CD14-positive monocyte (primary cell): ENCODE measurements around the gene ACVRL1. TPM values are rescaled to one million over a fixed set of nuclear protein-coding genes. Genes with fewer than 3 reads are reported as not detected.
A peak's percentile ranks its signal among the peaks of the same experiment; 100 is the strongest.

Experiments used
- DNase-seq, 3 donors: peaks; one replicate each; pipeline ENCODE4 v3.0.0-alpha.2; 2011 to 2022
- H2AFZ ChIP-seq: 2 replicates; pipeline ENCODE4 v1.6.0; 2012; ENCODE audit warnings: mild to moderate bottlenecking, low read depth, low read length, inconsistent platforms; ENCODE audit not compliant: insufficient read depth, poor library complexity, severe bottlenecking
- H3K27ac ChIP-seq, 2 donors: 1 replicate in 1 of 2; 2 replicates in 1 of 2; pipeline ENCODE4 v1.5.1; 2012 to 2013; ENCODE audit warnings: low read length in 2 of 2, control low read depth in 1 of 2, inconsistent platforms in 1 of 2, low read depth in 1 of 2, mild to moderate bottlenecking in 1 of 2
- H3K27me3 ChIP-seq, 2 donors: one replicate each; pipeline versions ENCODE4 v1.6.0 to v1.6.1; 2011 to 2013; ENCODE audit warnings: low read length in 2 of 2; ENCODE audit not compliant: control insufficient read depth in 2 of 2, insufficient read depth in 2 of 2
- H3K36me3 ChIP-seq, 2 donors: replicated peaks in 1 of 2; 1 replicate in 1 of 2; 2 replicates in 1 of 2; pipeline versions ENCODE4 v1.5.1 to v1.6.1; 2012 to 2013; ENCODE audit warnings: low read length in 2 of 2, control low read depth in 1 of 2, inconsistent platforms in 1 of 2, mild to moderate bottlenecking in 1 of 2; ENCODE audit not compliant: insufficient read depth in 2 of 2, control insufficient read depth in 1 of 2
- H3K4me1 ChIP-seq, 2 donors: 1 replicate in 1 of 2; 2 replicates in 1 of 2; pipeline versions ENCODE4 v1.5.1 to v1.6.1; 2012 to 2013; ENCODE audit warnings: low read length in 2 of 2, control low read depth in 1 of 2, inconsistent platforms in 1 of 2, mild to moderate bottlenecking in 1 of 2, moderate library complexity in 1 of 2; ENCODE audit not compliant: insufficient read depth in 2 of 2, control insufficient read depth in 1 of 2
- H3K4me2 ChIP-seq: replicated peaks from 2 replicates; pipeline ENCODE3; 2012; ENCODE audit warnings: low read length, moderate library complexity, mild to moderate bottlenecking; ENCODE audit not compliant: poor library complexity, severe bottlenecking; ENCODE audit errors: extremely low read depth
- H3K4me3 ChIP-seq, 3 experiments: fragments of 200-600 bp in 1 of 3; sonication (generic) in 1 of 3; replicated peaks in 1 of 3; 1 replicate in 2 of 3; 2 replicates in 1 of 3; pipeline ENCODE4 v1.5.1; 2011 to 2013; ENCODE audit warnings: low read length in 3 of 3, mild to moderate bottlenecking in 3 of 3, control low read depth in 2 of 3, low read depth in 2 of 3, inconsistent platforms in 1 of 3, moderate library complexity in 1 of 3
- H3K79me2 ChIP-seq: 2 replicates; pipeline ENCODE4 v1.6.0; 2012; ENCODE audit warnings: mild to moderate bottlenecking, control low read depth, inconsistent platforms, low read length, moderate library complexity; ENCODE audit not compliant: insufficient read depth
- H3K9ac ChIP-seq: 2 replicates; pipeline ENCODE4 v1.6.0; 2017; ENCODE audit warnings: low read length, mild to moderate bottlenecking; ENCODE audit not compliant: insufficient read depth, poor library complexity, severe bottlenecking
- H3K9me3 ChIP-seq, 2 donors: replicated peaks in 1 of 2; 1 replicate in 1 of 2; 2 replicates in 1 of 2; pipeline versions ENCODE4 v1.5.1 to v1.6.1; 2012 to 2013; ENCODE audit warnings: low read length in 2 of 2, control low read depth in 1 of 2; ENCODE audit not compliant: control insufficient read depth in 1 of 2, insufficient read depth in 1 of 2
- H4K20me1 ChIP-seq: 2 replicates; pipeline ENCODE4 v1.6.0; 2012; ENCODE audit warnings: mild to moderate bottlenecking, low read length, control low read depth, moderate library complexity; ENCODE audit not compliant: insufficient read depth
- H3K27ac Mint-ChIP-seq, 7 donors: one replicate each; pipeline ENCODE4 v1.8.0; 2020; ENCODE audit warnings: mild to moderate bottlenecking in 7 of 7, mixed read lengths in 7 of 7, moderate library complexity in 6 of 7, inconsistent platforms in 2 of 7
- H3K27me3 Mint-ChIP-seq, 3 donors: one replicate each; pipeline ENCODE4 v1.8.0; 2021 to 2022; ENCODE audit warnings: low read depth in 3 of 3, mild to moderate bottlenecking in 3 of 3, mixed read lengths in 3 of 3, moderate library complexity in 3 of 3, inconsistent platforms in 1 of 3
- H3K36me3 Mint-ChIP-seq, 2 donors: one replicate each; pipeline ENCODE4 v1.8.0; 2020; ENCODE audit warnings: mixed read lengths in 2 of 2, inconsistent platforms in 1 of 2, mild to moderate bottlenecking in 1 of 2
- H3K4me1 Mint-ChIP-seq: one replicate; pipeline ENCODE4 v1.8.0; 2020; ENCODE audit warnings: mild to moderate bottlenecking, mixed read lengths
- H3K4me3 Mint-ChIP-seq, 2 donors: one replicate each; pipeline ENCODE4 v1.8.0; 2020; ENCODE audit warnings: mild to moderate bottlenecking in 2 of 2, mixed read lengths in 2 of 2, moderate library complexity in 1 of 2
- H3K9me3 Mint-ChIP-seq, 7 donors: one replicate each; pipeline ENCODE4 v1.8.0; 2020 to 2022; ENCODE audit warnings: mixed read lengths in 7 of 7, mild to moderate bottlenecking in 6 of 7, moderate library complexity in 6 of 7, inconsistent platforms in 2 of 7
- WGBS: methylation state at CpG from one replicate; pipeline ENCODE4 v1.1.5; 2013; ENCODE audit warnings: missing lambda C conversion rate; ENCODE audit not compliant: insufficient coverage; 5-methylcytosine and 5-hydroxymethylcytosine counted together
- intact Hi-C, 2 donors: fragments of 100-400 bp; cut with micrococcal nuclease; formaldehyde crosslinking; loops; one replicate each; pipeline versions ENCODE4 v1.15.0 to v1.15.1; 2023
- polyA plus RNA-seq, 3 donors: library from polyadenylated mRNA; depleted of rRNA in 1 of 3; unstranded in 2 of 3; stranded (reverse) in 1 of 3; fragments of 300-500 nt in 2 of 3; fragments of >200 nt in 1 of 3; fragmentation: Illumina TruSeq in 2 of 3; gene quantifications; 1 replicate in 2 of 3; 2 replicates in 1 of 3; pipeline ENCODE4 v1.2.3, GENCODE V29; 2012 to 2021
- TF ChIP-seq, protein P1 (sequence below): fragments of 200-600 bp; IDR thresholded peaks from one replicate; pipeline ENCODE4 v1.8.0; 2022; ENCODE audit warnings: antibody characterized with exemption, mild to moderate bottlenecking

The ACVRL1 gene
- polyA plus RNA-seq, 3 donors, result 1.5 to 3.6 (median 2.0) TPM

DNA sequence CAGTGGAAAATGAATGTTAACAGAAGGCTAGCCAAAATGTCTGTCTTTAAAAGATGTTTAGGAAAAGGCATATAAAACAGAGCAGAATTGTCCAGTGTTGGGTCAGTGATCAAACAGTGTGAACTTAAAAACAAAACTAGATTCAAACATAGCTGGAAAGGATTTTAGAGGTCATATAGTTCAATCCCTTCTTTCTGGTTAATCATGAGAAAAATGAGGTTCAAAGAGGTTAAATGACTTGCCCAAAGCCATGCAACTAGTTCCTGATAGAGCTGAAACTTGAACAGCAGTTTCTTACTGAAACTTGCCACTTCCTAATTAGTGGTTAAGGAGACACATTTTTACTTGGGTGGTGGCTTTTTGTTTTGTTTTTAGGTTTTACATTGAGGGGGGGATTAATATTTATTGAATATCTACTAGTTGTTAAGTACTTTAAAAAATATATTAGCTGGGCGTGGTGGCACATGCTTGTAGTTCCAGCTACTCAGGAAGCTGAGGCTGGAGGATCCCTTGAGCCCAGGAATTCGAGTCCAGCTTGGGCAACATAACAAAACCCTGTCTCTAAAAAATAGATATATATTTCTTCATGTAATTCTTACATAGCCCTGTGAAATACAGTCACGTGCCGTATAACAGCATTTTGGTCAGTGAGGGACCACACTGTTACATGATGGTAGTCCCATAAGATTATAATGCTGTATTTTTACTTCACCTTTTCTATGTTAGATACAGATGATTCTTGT is 64.5 kb downstream of the ACVRL1 start:
- H3K27me3 ChIP-seq, result no peaks in the 10 kb centered on the region
- H3K4me3 ChIP-seq, result peak overlapping the region; percentile 26 to 73 (median 44)
- peak overlapping the region; percentile 61 for H3K9ac ChIP-seq
- no peaks in the 10 kb centered on the region for H3K9me3 Mint-ChIP-seq
- peaks cover 0 to 2% (median 0%) of the 10 kb centered on the region in 3 donors for H3K27me3 Mint-ChIP-seq
- peaks cover 83% of the 10 kb centered on the region for H3K4me1 Mint-ChIP-seq
- H3K36me3 Mint-ChIP-seq, result peaks cover 31 to 41% of the 10 kb centered on the region in 2 donors
- DNase-seq, result peak; percentile 59 to 81 (median 72)
- H4K20me1 ChIP-seq, result peaks cover 10% of the 10 kb centered on the region
- no CpG with 5 or more reads among the region's 4 CpGs for WGBS
- peaks cover 0 to 16% of the 10 kb centered on the region in 2 donors for H3K36me3 ChIP-seq
- H3K9me3 ChIP-seq, result no peaks in the 10 kb centered on the region
- H3K27ac Mint-ChIP-seq, result peak overlapping the region; percentile 87 to 97 (median 97)
- intact Hi-C loops, result loop anchor here in 1 of 2 donors (2.0 kb wide), 1 partner anchor 85 kb away; no protein-coding TSS in a partner anchor
- TF ChIP-seq, protein P1, sequence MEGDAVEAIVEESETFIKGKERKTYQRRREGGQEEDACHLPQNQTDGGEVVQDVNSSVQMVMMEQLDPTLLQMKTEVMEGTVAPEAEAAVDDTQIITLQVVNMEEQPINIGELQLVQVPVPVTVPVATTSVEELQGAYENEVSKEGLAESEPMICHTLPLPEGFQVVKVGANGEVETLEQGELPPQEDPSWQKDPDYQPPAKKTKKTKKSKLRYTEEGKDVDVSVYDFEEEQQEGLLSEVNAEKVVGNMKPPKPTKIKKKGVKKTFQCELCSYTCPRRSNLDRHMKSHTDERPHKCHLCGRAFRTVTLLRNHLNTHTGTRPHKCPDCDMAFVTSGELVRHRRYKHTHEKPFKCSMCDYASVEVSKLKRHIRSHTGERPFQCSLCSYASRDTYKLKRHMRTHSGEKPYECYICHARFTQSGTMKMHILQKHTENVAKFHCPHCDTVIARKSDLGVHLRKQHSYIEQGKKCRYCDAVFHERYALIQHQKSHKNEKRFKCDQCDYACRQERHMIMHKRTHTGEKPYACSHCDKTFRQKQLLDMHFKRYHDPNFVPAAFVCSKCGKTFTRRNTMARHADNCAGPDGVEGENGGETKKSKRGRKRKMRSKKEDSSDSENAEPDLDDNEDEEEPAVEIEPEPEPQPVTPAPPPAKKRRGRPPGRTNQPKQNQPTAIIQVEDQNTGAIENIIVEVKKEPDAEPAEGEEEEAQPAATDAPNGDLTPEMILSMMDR, result no peak
- H3K27ac ChIP-seq, result peak overlapping the region; percentile 87 to 97
- peak overlapping the region; percentile 62 to 63 for H3K4me3 Mint-ChIP-seq
- no peak overlapping the region for H2AFZ ChIP-seq
- peaks cover 91% of the 10 kb centered on the region for H3K79me2 ChIP-seq
- peaks cover 73 to 81% of the 10 kb centered on the region in 2 donors for H3K4me1 ChIP-seq
- peak overlapping the region; percentile 84 for H3K4me2 ChIP-seq

DNA sequence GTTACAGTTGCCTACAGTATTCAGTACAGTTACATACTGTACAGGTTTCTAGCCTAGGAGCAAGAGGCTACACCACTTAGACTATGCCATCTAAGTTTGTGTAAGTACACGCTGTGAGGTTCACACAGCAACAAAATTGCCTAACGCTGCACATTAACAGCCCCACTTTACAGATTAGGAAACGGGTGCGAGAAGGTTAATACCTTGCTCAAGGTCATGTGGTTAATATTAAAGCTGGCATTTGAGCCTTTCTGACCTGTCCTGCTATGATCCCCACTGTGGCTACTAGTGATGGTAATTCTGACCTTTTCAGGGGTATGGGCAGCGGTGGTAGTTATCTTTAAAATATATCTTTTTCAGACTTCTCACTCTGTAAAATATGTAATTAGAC is 65.1 kb downstream of the ACVRL1 start:
- H3K9me3 ChIP-seq, result no peaks in the 10 kb centered on the region
- H3K4me3 Mint-ChIP-seq, result peak overlapping the region; percentile 62 to 63
- H2AFZ ChIP-seq, result no peak overlapping the region
- no peaks in the 10 kb centered on the region for H3K27me3 ChIP-seq
- H3K9me3 Mint-ChIP-seq, result no peaks in the 10 kb centered on the region
- H4K20me1 ChIP-seq, result peaks cover 10% of the 10 kb centered on the region
- peak overlapping the region; percentile 87 to 97 (median 97) for H3K27ac Mint-ChIP-seq
- peaks cover 0 to 2% (median 0%) of the 10 kb centered on the region in 3 donors for H3K27me3 Mint-ChIP-seq
- H3K4me1 Mint-ChIP-seq, result peaks cover 89% of the 10 kb centered on the region
- peak overlapping the region; percentile 87 to 97 for H3K27ac ChIP-seq
- peak overlapping the region; percentile 61 for H3K9ac ChIP-seq
- intact Hi-C loops, result loop anchor here in 1 of 2 donors (2.0 kb wide), 1 partner anchor 86 kb away; no protein-coding TSS in a partner anchor
- peak overlapping the region; percentile 26 to 73 (median 44) for H3K4me3 ChIP-seq
- peak in 2 of 3 donors; percentile 54 to 56 for DNase-seq
- peaks cover 32 to 43% of the 10 kb centered on the region in 2 donors for H3K36me3 Mint-ChIP-seq
- peaks cover 0 to 16% of the 10 kb centered on the region in 2 donors for H3K36me3 ChIP-seq
- TF ChIP-seq, protein P1, result no peak
- H3K79me2 ChIP-seq, result peaks cover 91% of the 10 kb centered on the region
- no CpG with 5 or more reads among the region's 5 CpGs for WGBS
- peak overlapping the region; percentile 84 for H3K4me2 ChIP-seq
- H3K4me1 ChIP-seq, result peaks cover 79 to 87% of the 10 kb centered on the region in 2 donors
